NCI-H2227 (cell line): ENCODE measurements around the gene TPRX2.
A peak's percentile ranks its signal among the peaks of the same experiment; 100 is the strongest.
"Not testable (repeated sequence)": the region's sequence is repeated elsewhere in the genome, so short reads cannot be mapped to it uniquely, and the experiment has no call there.

Experiments
- DNase-seq: peaks from one replicate; lab custom pipeline; 2025; ENCODE audit not compliant: unreplicated experiment; lab: John Stamatoyannopoulos, UW

TPRX2 gene

GRCh38 chr19:47860602-47861297 lies 1.7 kb downstream of the TPRX2 start:
- DNase-seq, result no peak

- DNase-seq, result no peak
Observed at GRCh38 chr19:47861630-47862029, 2.6 kb downstream of the TPRX2 start.

- DNase-seq, result peak; percentile 81
Observed at GRCh38 chr19:47863514-47863936, 4.5 kb downstream of the TPRX2 start.

GRCh38 chr19:47865166-47865565 lies 6.1 kb downstream of the TPRX2 start:
- no peak for DNase-seq

- no peak for DNase-seq
Observed at GRCh38 chr19:47878906-47879305, 19.9 kb downstream of the TPRX2 start.

- not testable (repeated sequence) for DNase-seq
Observed at GRCh38 chr19:47879385-47879784, 20.4 kb downstream of the TPRX2 start.

GRCh38 chr19:47881757-47882156 lies 22.7 kb downstream of the TPRX2 start:
- DNase-seq, result no peak

GRCh38 chr19:47882890-47883289 lies 23.9 kb downstream of the TPRX2 start:
- no peak for DNase-seq

GRCh38 chr19:47885067-47885463 lies 26.0 kb downstream of the TPRX2 start:
- DNase-seq, result no peak

- DNase-seq, result no peak
Observed at GRCh38 chr19:47886010-47886559, 27.1 kb downstream of the TPRX2 start, which contains the start of gene SULT2A1. TSS of gene SULT2A1 (minus strand) at chr19:47886315. CDS start at chr19:47886257, 58 bp downstream.

- DNase-seq, result no peak
Observed at GRCh38 chr19:47890865-47891621, 32.0 kb downstream of the TPRX2 start.

- no peak for DNase-seq
Observed at GRCh38 chr19:47891622-47891922, 32.5 kb downstream of the TPRX2 start.

- DNase-seq, result no peak
Observed at GRCh38 chr19:47891923-47892666, 33.1 kb downstream of the TPRX2 start.

GRCh38 chr19:47895165-47895782 lies 36.2 kb downstream of the TPRX2 start:
- DNase-seq, result no peak

- no peak for DNase-seq
Observed at GRCh38 chr19:47896019-47896418, 37.0 kb downstream of the TPRX2 start.

GRCh38 chr19:47896773-47897172 lies 37.7 kb downstream of the TPRX2 start:
- DNase-seq, result no peak

- no peak for DNase-seq
Observed at GRCh38 chr19:47897861-47898260, 38.8 kb downstream of the TPRX2 start.

GRCh38 chr19:47899335-47899734 lies 40.3 kb downstream of the TPRX2 start:
- DNase-seq, result no peak

GRCh38 chr19:47901370-47901769 lies 42.3 kb downstream of the TPRX2 start:
- no peak for DNase-seq

GRCh38 chr19:47909350-47909749 lies 50.3 kb downstream of the TPRX2 start:
- DNase-seq, result not testable (repeated sequence)

- DNase-seq, result not testable (repeated sequence)
Observed at GRCh38 chr19:47910191-47910590, 51.2 kb downstream of the TPRX2 start.
